HG02870 (cell line): ENCODE data around the gene CNN3.

Source experiments
- ATAC-seq: cut with Tn5 transposase; IDR thresholded peaks from one replicate; pipeline ENCODE4 v1.9.1; 2021; ENCODE audit warnings: mild to moderate bottlenecking, moderate library complexity; ENCODE audit not compliant: unreplicated experiment

Gene CNN3

DNA sequence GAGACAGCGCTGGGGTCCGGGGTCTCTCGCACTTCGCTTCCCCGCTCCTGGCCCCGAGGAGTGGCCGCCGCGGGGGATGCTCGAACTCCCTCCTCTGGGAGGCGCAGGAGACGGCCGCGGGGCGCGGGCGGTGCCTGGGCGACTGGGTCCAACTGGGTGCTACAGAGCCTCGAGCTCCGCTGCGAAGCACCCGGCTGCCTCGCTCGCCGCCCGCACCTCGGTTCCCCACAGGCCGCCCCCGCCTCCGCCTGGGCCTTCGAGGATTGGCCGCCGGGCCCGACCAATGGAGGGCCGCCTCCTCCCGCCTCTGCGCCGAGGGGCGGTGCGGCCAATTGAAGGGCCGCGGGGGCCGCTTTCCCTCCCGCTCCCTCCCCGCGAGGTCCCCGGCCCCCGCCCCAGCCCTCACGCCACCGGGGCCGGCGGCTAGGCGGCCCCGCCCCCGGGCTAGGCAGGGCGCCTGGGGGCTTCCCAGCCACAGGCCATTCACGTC is at the start of gene CNN3:
Gene CNN3, minus strand, starts transcription at position 196 of the 490 bp plus-strand sequence. CDS start 216 bp downstream, outside the sequence.
- peak; percentile 65 for ATAC-seq

DNA sequence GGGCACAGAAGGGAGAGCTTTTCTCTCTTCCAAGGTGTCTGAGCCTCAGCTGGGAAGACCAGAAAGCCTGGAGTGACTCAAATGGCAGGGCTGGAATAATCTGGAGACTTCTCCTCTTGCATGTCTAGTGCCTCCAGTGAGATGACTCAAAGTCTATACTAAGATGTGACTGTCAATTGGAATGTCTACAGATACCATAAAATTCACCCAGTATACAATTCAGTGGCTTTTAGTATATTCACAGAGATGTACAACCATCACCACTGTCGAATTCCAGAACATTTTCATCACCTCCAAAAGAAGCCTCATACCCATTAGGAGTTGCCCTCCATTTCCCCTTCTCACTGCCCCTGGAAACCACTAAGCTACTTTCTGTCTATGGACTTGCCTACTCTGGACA is 47.9 kb upstream of the CNN3 start:
- ATAC-seq = no peak

DNA sequence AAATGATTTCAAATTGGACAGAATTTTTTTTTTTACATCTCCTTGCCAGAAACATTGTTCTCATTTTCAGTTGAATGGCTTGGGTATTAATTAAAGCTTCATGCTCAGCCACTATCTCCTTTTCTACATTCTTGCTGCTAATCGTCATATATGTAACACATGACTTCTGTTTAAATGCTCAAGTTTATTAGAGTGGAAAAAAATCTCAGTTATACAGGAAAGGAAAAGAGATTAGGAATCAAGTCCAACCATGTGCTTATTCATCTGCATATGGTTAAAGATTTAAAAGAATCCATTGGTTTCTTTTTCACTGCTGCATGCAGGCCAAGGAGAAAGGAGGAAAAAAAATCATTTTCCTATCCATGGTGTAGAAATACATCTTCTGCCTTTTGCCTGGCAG is 47.3 kb upstream of the CNN3 start:
- ATAC-seq = no peak

DNA sequence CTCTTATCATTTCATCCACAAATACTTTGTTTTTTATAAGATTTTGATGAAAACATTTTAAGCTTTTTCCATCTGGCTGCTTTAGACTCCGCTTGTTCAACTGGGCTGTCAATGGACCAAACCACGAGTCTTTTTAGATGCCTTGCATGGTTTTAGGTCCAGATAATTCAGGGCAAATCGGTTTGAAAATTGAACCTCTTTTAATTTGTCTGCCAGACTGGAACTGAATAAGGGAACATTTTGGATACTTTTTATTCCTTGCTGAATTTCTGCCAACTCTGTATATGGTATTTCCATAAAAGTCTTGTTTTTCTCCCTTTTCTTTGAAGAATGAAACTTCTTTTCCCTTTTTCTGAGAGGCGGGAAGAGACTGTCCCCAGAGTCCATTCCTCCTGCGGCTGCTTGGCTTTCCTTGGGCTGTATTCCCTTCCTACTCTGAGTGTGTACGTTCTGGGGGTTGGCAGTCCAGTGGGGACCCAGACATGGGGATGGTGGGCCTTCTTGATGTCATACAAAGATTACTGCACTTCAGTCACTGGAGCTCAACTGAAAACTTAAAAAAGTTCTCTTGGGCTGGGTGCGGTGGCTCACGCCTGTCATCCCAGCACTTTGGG is 46.5 kb upstream of the CNN3 start:
- no peak for ATAC-seq

DNA sequence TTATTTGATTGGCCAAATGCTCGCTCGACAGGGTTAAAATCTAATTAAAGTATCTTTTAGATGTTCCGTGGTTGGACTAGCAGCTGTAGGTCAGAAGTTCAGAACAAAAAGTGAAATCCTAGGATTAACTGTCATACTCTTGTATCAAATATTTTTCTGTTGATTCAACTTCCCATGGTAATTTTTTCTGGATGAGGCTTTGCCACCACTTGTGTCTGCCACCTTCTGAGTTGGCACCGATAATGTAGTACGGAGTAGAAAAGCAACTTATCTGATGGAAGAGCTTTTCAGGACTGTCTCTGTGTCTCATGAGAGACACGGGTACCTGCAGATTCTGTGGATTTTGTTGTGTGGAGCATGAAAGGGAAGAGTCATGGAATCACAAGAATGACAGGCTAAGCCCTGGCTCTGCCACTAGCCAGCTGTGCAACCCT is 44.6 kb upstream of the CNN3 start:
- no peak for ATAC-seq

DNA sequence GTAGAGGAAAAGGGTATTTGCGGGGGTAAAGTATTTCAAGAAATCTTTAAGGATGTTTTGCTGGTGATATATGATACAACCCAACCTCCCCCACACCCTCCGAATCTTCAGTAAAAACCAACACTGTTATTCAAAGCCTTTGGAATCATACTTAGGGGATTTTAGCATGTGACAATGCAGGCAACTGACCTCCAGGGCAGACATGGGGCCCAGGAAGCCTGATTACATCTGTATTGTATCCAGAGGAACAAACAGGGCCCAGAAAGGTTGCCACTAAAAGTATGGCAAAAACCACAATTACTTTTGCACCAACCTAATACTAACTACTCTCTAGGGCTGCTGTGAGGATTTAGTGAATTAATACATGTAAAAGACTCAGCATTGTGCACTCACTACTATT is 43.9 kb upstream of the CNN3 start:
- ATAC-seq = no peak

DNA sequence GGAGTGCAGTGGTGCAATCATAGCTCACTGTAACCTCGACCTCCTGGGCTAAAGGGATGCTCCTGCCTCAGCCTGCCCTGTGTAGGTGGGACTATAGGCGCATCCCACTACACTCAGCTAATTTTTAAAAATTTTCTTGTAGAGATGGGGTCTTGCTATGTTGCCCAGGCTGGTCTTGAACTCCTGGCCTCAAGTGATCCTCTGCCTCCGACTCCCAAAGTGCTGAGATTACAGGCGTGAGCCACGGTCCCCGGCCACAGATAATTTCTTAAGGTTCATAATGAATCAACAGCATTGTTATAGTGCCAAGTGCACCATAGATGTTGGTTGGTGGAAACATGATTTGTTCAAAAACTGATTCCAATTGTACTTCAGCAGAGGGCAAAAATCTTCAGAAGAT is 42.2 kb upstream of the CNN3 start:
- ATAC-seq = no peak

DNA sequence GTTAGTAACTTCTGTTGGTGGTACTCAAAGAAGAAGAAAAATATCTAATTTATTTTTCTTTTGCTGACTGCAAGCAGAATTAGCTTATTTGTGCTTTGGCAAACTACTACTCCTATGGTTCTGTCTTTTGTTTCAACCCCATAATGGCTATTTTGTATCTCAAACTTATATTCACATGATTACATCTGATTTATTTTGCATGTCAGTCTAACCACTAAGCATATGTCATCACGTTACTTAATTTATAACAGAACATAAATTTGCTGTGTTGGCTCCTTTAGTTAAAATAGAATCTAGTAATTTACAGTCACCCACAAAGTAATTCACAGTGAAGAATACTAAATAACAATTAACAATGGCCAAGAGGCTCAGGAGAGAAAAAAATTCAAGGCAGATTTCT is 39.1 kb upstream of the CNN3 start:
- ATAC-seq = no peak

DNA sequence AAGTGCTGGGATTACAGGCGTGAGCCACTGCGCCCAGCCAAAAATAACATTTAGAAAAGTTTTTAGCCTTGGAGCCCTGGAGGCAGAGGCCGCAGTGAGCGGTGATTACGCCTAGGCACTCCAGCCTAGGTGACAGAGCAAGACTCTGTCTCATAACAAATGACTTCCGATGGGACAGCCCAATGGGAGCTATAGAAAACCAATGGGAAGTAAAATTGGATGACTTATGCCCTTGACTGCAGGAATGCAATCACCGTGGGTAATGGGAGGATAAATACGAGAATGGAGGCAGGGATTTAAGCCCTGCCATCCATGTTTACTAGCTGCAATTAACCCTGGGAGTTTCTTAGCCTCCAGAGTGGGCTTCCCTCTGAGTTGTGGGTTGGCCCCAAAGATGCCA is 37.0 kb upstream of the CNN3 start:
- no peak for ATAC-seq

DNA sequence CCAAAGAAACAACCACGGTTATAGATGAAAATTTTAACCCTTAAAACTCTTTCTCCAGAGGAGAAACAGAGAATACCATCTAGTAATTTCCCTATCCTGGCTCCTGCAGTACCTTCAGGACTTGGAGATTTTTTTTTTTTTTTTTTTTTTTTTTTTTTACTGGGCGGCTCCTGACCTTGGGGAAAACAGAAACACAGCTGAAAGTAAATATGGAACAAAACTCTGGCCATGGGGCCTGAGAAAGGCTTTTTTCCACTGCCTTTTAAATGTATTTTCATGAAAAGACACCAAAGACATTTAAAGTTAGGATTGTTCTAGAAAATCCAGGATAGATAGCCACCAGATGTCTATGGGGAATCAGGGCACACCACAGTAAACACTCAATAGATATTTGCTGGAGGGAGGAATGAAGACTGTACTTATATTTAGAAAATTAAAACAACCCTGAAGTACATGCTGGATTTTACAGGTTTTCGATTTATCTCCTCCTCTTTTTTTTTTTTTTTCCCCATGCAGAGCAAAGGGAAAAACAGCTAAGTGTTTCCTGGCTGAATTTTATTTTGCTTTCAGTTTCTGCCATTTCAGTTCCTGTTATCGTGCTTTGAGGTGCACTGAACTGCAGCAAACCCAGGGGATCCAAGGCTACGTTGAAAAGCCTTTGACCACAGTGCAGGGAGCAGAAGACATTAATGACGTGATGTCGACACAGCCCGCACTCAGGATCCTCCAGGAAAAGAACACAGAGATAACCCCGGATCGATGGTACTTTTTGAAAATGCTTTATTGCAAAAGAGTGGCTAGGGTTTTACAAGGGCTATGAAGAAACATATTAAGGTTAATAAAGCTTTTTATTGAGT is 35.7 kb upstream of the CNN3 start:
- ATAC-seq = peak; percentile 94

DNA sequence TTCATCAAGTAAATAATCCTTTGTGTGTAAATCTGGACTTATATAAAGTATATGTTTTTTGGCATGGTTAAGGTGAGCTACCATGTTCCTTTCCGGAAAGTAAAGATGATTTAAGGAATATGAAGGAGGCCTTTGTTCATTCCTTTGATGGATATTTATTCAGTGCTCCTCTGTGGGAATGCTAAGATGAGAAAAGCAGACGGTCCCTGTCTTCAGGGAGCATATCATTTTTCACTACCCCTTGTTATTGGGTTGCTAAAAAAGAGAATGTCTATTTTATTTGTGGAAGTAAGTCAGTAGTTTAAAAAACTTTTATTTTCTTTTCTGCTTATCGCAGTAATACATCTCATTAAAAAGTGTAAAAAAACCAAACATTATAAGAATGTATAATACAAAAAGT is 35.1 kb upstream of the CNN3 start:
- ATAC-seq = no peak

DNA sequence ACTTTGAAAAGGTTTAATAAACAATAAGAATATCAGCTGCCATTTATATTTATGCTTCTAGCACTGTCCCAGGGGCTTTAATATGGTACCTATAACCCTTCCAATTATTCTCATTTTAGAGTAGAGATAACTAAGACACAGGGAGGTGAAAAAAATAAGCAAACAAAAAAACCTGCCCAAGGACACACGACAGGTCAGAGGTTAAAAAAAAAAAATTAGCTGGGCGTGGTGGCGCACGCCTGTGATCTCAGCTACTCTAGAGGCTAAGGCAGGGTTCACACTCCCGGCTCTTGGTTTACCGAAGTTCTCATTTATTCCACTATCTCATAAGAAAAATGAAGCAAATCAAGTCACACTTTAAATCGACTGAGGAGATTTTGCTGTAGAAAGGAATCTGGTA is 34.7 kb upstream of the CNN3 start:
- no peak for ATAC-seq

DNA sequence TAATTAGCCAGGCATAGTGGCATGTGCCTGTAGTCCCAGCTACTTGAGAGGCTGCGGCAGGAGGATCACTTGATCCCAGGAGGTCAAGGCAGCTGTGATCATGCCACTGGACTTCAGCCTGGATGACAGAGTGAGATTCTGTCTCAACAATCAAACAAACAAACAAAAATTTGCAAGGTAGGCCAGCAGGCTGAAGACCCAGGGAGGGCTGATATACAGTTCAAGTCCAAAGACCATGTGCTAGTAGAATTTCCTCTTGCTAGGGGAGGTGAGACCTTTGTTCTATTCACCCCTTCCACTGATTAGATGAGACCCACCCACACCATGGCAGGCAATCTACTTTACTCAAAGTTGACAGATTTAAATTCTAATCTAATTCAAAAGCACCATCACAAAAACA is 31.2 kb upstream of the CNN3 start:
- no peak for ATAC-seq

DNA sequence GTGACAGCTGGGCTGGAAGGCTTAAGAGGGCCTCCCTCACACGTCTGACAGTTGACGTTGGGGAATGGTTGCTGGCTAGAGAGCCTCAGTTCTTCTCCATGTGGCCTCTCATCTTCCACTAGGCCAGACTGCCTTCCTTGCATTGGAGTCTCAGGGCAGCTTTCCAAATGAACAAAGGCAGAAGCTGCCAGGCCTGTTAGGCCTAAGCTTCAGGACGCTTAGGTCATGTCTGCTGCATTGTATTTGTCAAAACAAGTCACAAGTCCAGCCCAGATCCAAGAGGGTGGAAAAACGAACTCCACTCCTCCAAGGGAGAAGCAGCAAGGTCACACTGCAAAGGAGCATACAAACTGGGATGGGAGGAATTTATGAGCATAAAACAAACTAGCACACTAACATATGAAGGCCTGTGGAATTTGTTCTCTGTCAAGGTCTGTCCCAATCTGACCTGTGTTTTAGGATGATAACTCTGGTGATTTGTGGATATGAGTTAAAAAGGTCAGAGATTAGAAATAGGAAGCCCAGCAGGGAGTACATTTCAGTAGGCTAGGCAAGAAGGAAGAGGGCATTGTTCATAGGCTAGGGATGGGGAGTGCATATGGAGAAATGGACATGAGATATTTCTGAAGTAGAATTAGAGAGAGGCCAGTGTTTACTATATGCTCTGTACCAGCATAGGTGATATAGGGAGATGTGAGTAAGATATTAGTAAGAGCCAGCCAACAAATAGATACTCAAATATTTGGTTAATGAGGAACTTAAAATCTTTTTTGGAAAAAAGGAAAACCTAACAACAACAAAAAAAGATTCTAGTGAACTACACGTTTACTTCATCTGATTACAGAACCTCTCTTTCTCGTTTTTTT is 29.1 kb upstream of the CNN3 start:
- ATAC-seq = no peak

DNA sequence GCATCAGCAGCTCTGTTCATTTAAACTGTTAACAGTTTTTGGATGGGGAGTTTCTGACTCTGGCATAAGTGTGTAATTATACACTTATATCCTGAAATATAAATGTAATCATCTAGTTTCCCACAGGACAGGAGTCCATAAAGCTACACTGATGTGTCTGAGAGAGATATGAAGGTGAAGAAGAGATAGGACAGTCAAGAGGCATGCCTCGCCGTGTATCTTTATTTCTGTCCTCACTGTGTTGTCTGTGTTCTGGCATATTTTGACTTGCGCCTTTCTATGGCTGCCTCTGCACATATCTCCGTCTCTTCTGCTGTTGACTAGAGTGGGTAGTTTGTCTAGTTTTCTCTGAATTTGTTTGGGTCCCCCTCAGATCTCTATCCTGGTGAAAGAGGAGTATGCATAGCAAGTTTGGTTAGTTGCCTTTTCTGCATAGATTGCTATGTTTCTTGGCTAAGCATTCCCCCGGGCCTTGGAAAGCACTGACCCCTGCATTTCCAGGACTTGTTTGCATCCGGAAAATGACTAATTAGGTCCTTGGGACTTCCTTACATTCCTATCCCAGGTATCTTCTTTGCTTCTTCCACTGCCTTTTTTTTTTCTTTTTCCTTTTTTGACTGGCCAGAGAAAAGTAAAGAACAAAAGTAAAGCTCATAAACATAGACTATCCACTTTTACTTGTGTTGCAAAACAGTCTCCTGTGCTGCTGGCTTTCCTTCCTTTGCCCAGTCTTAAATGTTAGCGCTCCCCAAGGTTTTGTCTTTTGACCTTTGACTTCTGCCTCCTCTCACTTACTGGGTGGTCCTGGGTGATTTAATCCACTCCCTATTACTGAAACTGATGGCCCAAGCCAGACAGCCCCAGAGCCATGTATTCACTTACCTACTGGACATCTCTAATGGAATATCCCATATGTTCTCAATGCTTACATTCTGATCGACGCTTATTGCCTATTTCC is 27.6 kb upstream of the CNN3 start:
- ATAC-seq = no peak

DNA sequence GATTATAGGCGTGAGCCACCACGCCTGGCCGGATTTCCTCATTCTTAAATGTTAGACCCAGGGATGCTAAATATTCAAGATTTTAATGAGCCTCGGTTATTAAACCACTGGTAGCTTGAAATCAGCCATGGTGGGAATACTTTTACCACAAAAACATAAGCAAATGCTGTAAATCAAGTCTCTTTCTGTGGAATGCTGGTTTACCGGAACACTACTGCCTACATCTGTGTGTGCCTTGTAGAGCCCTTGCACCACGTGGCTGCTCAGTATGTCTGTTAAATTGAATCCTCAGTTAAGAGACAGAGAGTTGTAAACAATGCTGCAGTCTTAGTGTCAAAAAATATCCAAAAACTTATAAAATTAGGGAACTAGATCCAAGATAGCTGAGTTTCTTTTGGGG is 26.8 kb upstream of the CNN3 start:
- ATAC-seq = no peak

DNA sequence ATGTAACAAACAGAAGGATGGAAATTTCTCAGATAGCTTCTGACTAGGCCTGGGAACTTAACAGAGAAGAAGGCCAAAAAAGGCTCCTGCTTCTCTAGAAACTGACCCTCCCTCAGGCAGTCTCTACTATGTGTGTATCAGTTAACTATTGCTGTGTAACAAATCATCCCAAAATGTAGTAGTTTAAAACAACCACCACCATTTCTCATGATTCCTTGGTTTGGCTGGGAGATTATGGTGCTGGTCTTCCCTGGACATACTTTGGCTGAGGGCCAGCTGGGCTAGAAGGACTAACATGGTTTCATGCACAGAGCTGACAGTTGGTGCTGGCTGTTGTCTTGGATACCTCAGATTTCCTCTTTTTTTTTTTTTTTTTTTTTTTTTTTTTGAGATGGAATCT is 26.2 kb upstream of the CNN3 start:
- ATAC-seq = no peak

DNA sequence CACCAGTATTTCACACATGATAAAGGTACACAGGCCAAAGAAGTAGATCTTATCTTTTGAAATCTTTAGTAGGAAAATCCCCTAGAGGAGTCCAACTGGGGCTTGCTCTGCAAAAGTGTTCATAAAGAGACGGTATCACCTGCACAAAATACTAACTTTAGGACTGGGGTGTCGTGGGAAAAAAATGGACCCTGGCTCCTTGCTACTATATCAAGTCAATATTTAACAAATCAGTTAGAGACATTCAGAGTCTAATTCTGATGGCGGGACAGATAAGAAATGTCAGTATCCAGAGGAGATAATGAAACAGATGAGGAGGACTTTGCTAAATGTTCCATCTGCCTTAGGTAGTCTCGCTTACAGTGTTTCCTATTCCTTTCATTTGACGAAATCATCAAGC is 25.6 kb upstream of the CNN3 start:
- ATAC-seq = no peak

DNA sequence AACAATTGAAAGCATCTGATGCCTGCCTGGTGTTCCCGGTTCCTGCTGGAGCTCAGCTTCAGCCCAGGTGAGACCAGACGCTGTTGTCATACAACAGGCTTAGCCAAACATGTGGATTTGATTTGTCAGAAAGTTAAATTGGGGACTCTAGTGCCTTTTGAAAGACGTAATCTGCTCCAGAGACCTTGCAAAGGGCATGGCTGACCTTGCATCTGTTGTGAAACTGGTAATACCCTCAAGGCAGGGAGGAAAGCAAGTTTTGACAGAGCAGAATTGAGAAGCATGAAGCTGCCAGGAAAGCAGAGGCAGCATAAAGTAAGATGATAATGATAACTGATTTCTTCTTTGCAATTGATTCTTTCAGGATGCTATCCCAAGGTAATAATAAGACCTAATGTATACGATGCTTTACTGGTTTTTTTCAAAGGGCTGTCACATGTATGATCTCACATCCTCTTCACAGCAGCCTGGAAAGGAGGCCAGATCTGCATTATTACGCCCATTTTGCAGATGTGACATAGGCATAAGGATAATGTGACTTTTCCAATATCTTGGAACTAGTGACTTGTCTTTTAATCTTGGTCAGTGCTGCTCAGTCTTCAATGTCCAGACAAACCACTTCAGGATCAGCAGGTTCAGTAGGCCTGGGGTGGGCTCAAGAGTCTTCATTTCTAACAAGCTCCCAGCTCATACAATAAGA is 24.7 kb upstream of the CNN3 start:
- no peak for ATAC-seq

DNA sequence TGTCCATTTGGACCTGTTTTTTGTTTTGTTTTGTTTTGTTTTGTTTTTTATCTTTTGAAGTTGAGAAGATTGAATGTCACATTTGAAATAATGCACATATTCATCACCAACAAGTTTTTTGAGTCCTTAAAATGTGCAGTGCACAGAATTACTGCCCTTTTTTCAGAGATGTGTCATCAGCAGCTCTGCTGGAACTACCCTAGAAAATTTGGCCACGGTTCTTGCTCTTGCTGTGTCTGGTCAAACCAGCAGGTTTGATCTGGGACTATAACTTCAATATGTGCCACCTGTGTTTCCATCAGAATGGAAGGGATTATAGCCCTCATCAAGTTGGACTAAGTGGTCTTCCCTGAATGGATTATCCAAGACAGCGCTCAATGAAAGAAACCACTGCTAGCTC is 24.1 kb upstream of the CNN3 start:
- no peak for ATAC-seq
